WTC11 (cell line): Measurements from ENCODE around the gene CALCB. TPM values are rescaled to one million over a fixed set of nuclear protein-coding genes. Genes with fewer than 3 reads are reported as not detected.

Experiments
- ATAC-seq: fragments of 200-7000 bp; cut with Tn5 transposase; 2 replicates; pipeline ENCODE4 v1.10.0; 2021; ENCODE audit warnings: mild to moderate bottlenecking, moderate library complexity
- CTCF ChIA-PET: fragments of 300-600 bp; sonication (Branson Sonifier 250); formaldehyde crosslinking; loops from one replicate; lab custom pipeline; 2021; ENCODE audit warnings: antibody characterized with exemption; lab: Charles Lee
- POLR2A ChIA-PET: fragments of 350-600 bp; sonication (Branson Sonifier 250); formaldehyde crosslinking; loops from one replicate; lab custom pipeline; 2021; ENCODE audit warnings: antibody characterized with exemption; lab: Charles Lee
- DNase-seq: peaks from one replicate; pipeline ENCODE4 v3.0.0; 2021; ENCODE audit warnings: low spot score
- H3K27ac Mint-ChIP-seq: 2 replicates; pipeline ENCODE4 v1.8.0; 2021; ENCODE audit warnings: mixed read lengths
- H3K27me3 Mint-ChIP-seq: 2 replicates; pipeline ENCODE4 v1.8.0; 2021; ENCODE audit warnings: low read depth, mild to moderate bottlenecking, moderate library complexity, mixed read lengths
- H3K36me3 Mint-ChIP-seq: 2 replicates; pipeline ENCODE4 v1.8.0; 2021; ENCODE audit warnings: mixed read lengths
- H3K4me1 Mint-ChIP-seq: 2 replicates; pipeline ENCODE4 v1.8.0; 2022; ENCODE audit warnings: mixed read lengths
- H3K4me3 Mint-ChIP-seq: 2 replicates; pipeline ENCODE4 v1.8.0; 2021; ENCODE audit warnings: mild to moderate bottlenecking, moderate library complexity, mixed read lengths
- H3K9me3 Mint-ChIP-seq: 2 replicates; pipeline ENCODE4 v1.8.0; 2021; ENCODE audit warnings: mixed read lengths
- AR ChIP-seq: fragments of 250-450 bp; sonication (Bioruptor Pico); IDR thresholded peaks from 2 replicates; pipeline ENCODE4 v1.9.0; 2021; ENCODE audit warnings: mild to moderate bottlenecking
- ATF1 ChIP-seq: sonication (generic); formaldehyde crosslinking; IDR thresholded peaks from 2 replicates; pipeline ENCODE4 v1.8.1; 2023; ENCODE audit warnings: mild to moderate bottlenecking, moderate library complexity, missing genetic modification reagents
- CREB1 ChIP-seq: sonication (generic); formaldehyde crosslinking; IDR thresholded peaks from 2 replicates; pipeline ENCODE4 v1.8.0; 2023; ENCODE audit warnings: mild to moderate bottlenecking, missing genetic modification reagents
- CREM ChIP-seq: sonication (generic); formaldehyde crosslinking; IDR thresholded peaks from 2 replicates; pipeline ENCODE4 v1.8.1; 2022; ENCODE audit warnings: mild to moderate bottlenecking, missing genetic modification reagents, moderate library complexity
- EMX1 ChIP-seq: fragments of 250-450 bp; sonication (Bioruptor Pico); IDR thresholded peaks from 2 replicates; pipeline ENCODE4 v1.8.0; 2021; ENCODE audit warnings: mild to moderate bottlenecking
- HMGA2 ChIP-seq: fragments of 250-450 bp; sonication (Bioruptor Pico); IDR thresholded peaks from 2 replicates; pipeline ENCODE4 v1.4.0; 2021; ENCODE audit warnings: mild to moderate bottlenecking, moderate library complexity
- KAT7 ChIP-seq: sonication (generic); formaldehyde crosslinking; IDR thresholded peaks from 2 replicates; pipeline ENCODE4 v1.8.1; 2023; ENCODE audit warnings: missing genetic modification reagents, mild to moderate bottlenecking, borderline replicate concordance
- MLX ChIP-seq: sonication (generic); formaldehyde crosslinking; IDR thresholded peaks from 2 replicates; pipeline ENCODE4 v1.8.1; 2023; ENCODE audit warnings: mild to moderate bottlenecking, missing genetic modification reagents, moderate library complexity
- MXD4 ChIP-seq: fragments of 250-450 bp; sonication (Bioruptor Pico); IDR thresholded peaks from 2 replicates; pipeline ENCODE4 v1.8.0; 2021; ENCODE audit warnings: mild to moderate bottlenecking, moderate library complexity, borderline replicate concordance
- MYBL2 ChIP-seq: sonication (generic); formaldehyde crosslinking; IDR thresholded peaks from 2 replicates; pipeline ENCODE4 v1.8.1; 2023; ENCODE audit warnings: mild to moderate bottlenecking, moderate library complexity, missing genetic modification reagents
- NFATC4 ChIP-seq: fragments of 250-450 bp; sonication (Bioruptor Pico); IDR thresholded peaks from 2 replicates; pipeline ENCODE4 v1.9.0; 2021; ENCODE audit warnings: mild to moderate bottlenecking
- NR3C1 ChIP-seq: sonication (generic); formaldehyde crosslinking; conservative IDR thresholded peaks from 2 replicates; pipeline ENCODE4 v1.8.1; 2023; ENCODE audit warnings: low read depth, mild to moderate bottlenecking, missing genetic modification reagents
- PRDM15 ChIP-seq: sonication (generic); formaldehyde crosslinking; IDR thresholded peaks from 2 replicates; pipeline ENCODE4 v1.8.0; 2022; ENCODE audit warnings: missing genetic modification reagents
- PREB ChIP-seq: sonication (generic); formaldehyde crosslinking; IDR thresholded peaks from 2 replicates; pipeline ENCODE4 v1.8.1; 2022; ENCODE audit warnings: mild to moderate bottlenecking, missing genetic modification reagents, moderate library complexity, borderline replicate concordance
- SOX15 ChIP-seq: fragments of 250-450 bp; sonication (Bioruptor Pico); IDR thresholded peaks from 2 replicates; pipeline ENCODE4 v1.9.0; 2021; ENCODE audit warnings: mild to moderate bottlenecking
- SP1 ChIP-seq: sonication (generic); formaldehyde crosslinking; conservative IDR thresholded peaks from 2 replicates; pipeline ENCODE4 v1.8.1; 2022; ENCODE audit warnings: missing genetic modification reagents
- TP53 ChIP-seq: sonication (generic); formaldehyde crosslinking; IDR thresholded peaks from 2 replicates; pipeline ENCODE4 v1.8.1; 2023; ENCODE audit warnings: mild to moderate bottlenecking, missing genetic modification reagents
- ZNF317 ChIP-seq: sonication (generic); formaldehyde crosslinking; IDR thresholded peaks from 2 replicates; pipeline ENCODE4 v1.8.1; 2023; ENCODE audit warnings: low read depth, mild to moderate bottlenecking, moderate library complexity, missing genetic modification reagents, borderline replicate concordance
- ZNF671 ChIP-seq: fragments of 250-450 bp; sonication (Bioruptor Pico); IDR thresholded peaks from 2 replicates; pipeline ENCODE4 v1.8.0; 2021; ENCODE audit warnings: mild to moderate bottlenecking
- total RNA-seq: library from RNA; stranded (reverse); gene quantifications from 3 replicates; pipeline ENCODE4 v1.2.3, GENCODE V29; 2021
- TF ChIP-seq, protein P1 (sequence below): sonication (generic); formaldehyde crosslinking; IDR thresholded peaks from 2 replicates; pipeline ENCODE4 v1.8.1; 2023; ENCODE audit warnings: mild to moderate bottlenecking, missing genetic modification reagents
- TF ChIP-seq, protein P2 (sequence below): sonication (generic); formaldehyde crosslinking; IDR thresholded peaks from 2 replicates; pipeline ENCODE4 v1.8.0; 2022; ENCODE audit warnings: mild to moderate bottlenecking, missing genetic modification reagents
- TF ChIP-seq, protein P3 (sequence below): sonication (generic); formaldehyde crosslinking; IDR thresholded peaks from 2 replicates; pipeline ENCODE4 v1.8.0; 2022; ENCODE audit warnings: mild to moderate bottlenecking, missing genetic modification reagents

Gene CALCB
- total RNA-seq, 1 experiment from 2014 or later: 3.2 TPM

- H3K27me3 Mint-ChIP-seq: no peaks in the 10 kb centered on the region
Measured at GRCh38 chr11:15093432-15093831, 20.0 kb downstream of the CALCB start.

GRCh38 chr11:15095736-15096228 lies 22.4 kb downstream of the CALCB start:
- CTCF ChIA-PET: interaction anchor here (2.2 kb wide), 1 partner anchor 21 kb away, joined by 7 read pairs; no protein-coding TSS in a partner anchor
- Mint-ChIP-seq H3K4me3 (no peak overlapping the region), H3K9me3 (peaks cover 3% of the 10 kb centered on the region), H3K27ac (no peak overlapping the region), H3K36me3 (no peaks in the 10 kb centered on the region), H3K27me3 (no peaks in the 10 kb centered on the region), H3K4me1 (no peaks in the 10 kb centered on the region)
- DNase-seq (no peak), ATAC-seq (no peak)
- POLR2A ChIA-PET: no interaction called here
- TF ChIP-seq ZNF671 (CRISPR knock-in tag) (no peak), CREM (CRISPR knock-in tag) (no peak), NFATC4 (CRISPR knock-in tag) (no peak), ATF1 (CRISPR knock-in tag) (no peak), MYBL2 (CRISPR knock-in tag) (no peak), ZNF317 (CRISPR knock-in tag) (no peak), KAT7 (no peak)

More at GRCh38 chr11:15093432-15093831, 20.0 kb downstream of the CALCB start:
- TF ChIP-seq SOX15 (CRISPR knock-in tag) (no peak), HMGA2 (CRISPR knock-in tag) (no peak)
- TF ChIP-seq, protein P1, sequence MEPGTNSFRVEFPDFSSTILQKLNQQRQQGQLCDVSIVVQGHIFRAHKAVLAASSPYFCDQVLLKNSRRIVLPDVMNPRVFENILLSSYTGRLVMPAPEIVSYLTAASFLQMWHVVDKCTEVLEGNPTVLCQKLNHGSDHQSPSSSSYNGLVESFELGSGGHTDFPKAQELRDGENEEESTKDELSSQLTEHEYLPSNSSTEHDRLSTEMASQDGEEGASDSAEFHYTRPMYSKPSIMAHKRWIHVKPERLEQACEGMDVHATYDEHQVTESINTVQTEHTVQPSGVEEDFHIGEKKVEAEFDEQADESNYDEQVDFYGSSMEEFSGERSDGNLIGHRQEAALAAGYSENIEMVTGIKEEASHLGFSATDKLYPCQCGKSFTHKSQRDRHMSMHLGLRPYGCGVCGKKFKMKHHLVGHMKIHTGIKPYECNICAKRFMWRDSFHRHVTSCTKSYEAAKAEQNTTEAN (CRISPR knock-in tag): no peak
- TF ChIP-seq, protein P2, sequence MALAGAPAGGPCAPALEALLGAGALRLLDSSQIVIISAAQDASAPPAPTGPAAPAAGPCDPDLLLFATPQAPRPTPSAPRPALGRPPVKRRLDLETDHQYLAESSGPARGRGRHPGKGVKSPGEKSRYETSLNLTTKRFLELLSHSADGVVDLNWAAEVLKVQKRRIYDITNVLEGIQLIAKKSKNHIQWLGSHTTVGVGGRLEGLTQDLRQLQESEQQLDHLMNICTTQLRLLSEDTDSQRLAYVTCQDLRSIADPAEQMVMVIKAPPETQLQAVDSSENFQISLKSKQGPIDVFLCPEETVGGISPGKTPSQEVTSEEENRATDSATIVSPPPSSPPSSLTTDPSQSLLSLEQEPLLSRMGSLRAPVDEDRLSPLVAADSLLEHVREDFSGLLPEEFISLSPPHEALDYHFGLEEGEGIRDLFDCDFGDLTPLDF (CRISPR knock-in tag): no peak
- TF ChIP-seq, all 79 proteins: peak for 0
- ATAC-seq: no peak
- Mint-ChIP-seq H3K27ac (no peak overlapping the region), H3K4me3 (no peak overlapping the region), H3K4me1 (no peaks in the 10 kb centered on the region), H3K9me3 (peaks cover 3% of the 10 kb centered on the region), H3K36me3 (no peaks in the 10 kb centered on the region)
- no peak for DNase-seq
- CTCF ChIA-PET: no interaction called here
- POLR2A ChIA-PET: no interaction called here

- ChIA-PET CTCF (interaction anchor here (0.9 to 2.2 kb wide), 3 partner anchors 22 to 190 kb away, joined by 3 to 7 read pairs (median 4); no protein-coding TSS in a partner anchor), POLR2A (no interaction called here)
- no peak for DNase-seq
- H3K4me3 Mint-ChIP-seq: no peak overlapping the region
- H3K27ac Mint-ChIP-seq: no peak overlapping the region
- H3K27me3 Mint-ChIP-seq: peaks cover 3% of the 10 kb centered on the region; the same call in 1 of the 2 replicates
- H3K4me1 Mint-ChIP-seq: no peaks in the 10 kb centered on the region
- ATAC-seq: no peak
- H3K9me3 Mint-ChIP-seq: peaks cover 3% of the 10 kb centered on the region
- no peaks in the 10 kb centered on the region for H3K36me3 Mint-ChIP-seq
- TF ChIP-seq EMX1 (CRISPR knock-in tag) (no peak), NFATC4 (CRISPR knock-in tag) (no peak), AR (no peak), MXD4 (CRISPR knock-in tag) (no peak), SP1 (CRISPR knock-in tag) (no peak), CREB1 (no peak), PRDM15 (CRISPR knock-in tag) (no peak), MLX (CRISPR knock-in tag) (no peak), TP53 (CRISPR knock-in tag) (no peak), NR3C1 (CRISPR knock-in tag) (no peak), MYBL2 (CRISPR knock-in tag) (no peak), PREB (CRISPR knock-in tag) (no peak)
- TF ChIP-seq, protein P3, sequence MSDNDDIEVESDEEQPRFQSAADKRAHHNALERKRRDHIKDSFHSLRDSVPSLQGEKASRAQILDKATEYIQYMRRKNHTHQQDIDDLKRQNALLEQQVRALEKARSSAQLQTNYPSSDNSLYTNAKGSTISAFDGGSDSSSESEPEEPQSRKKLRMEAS (CRISPR knock-in tag): no peak
Measured at GRCh38 chr11:15097411-15097810, 24.0 kb downstream of the CALCB start.
